ENCODE measurements around the gene SARNP. TPM values are rescaled to one million over a fixed set of nuclear protein-coding genes. Genes with fewer than 3 reads are reported as not detected.
A peak's percentile ranks its signal among the peaks of the same experiment; 100 is the strongest.

SARNP gene
- total and polyA plus RNA-seq, 8 donors = 16.1 to 200 (median 87.1) TPM

DNA sequence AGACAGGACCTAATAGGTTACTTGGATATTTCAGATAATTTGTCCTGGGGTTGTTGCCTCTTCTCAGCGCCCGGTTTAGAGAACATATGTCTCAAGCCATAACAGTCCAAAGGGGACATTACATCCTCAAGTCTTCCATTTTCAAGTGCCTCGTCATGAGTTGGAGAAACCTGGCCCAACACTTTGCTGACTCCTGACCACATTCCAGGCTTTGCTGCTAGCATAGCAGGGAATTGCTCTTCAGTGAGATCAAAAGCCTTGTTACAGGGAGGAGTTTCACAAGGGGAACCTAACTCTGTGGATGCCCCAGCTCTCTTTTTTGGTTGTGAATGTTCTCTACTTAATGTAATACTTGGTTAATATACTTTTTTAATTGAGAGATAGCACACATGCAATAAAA lies 33.4 kb upstream of the SARNP start:
- no peak overlapping the region for H3K27ac ChIP-seq
- H3K27me3 ChIP-seq = peaks cover 0 to 19% (median 0%) of the 10 kb centered on the region in 3 donors
- no peak overlapping the region for H3K4me3 ChIP-seq
- H3K9me3 ChIP-seq = no peaks in the 10 kb centered on the region
- intact Hi-C loops (cut with DNase I; ENCODE audit: low total_unique reads) = no loop called here
- TF ChIP-seq, protein P1, sequence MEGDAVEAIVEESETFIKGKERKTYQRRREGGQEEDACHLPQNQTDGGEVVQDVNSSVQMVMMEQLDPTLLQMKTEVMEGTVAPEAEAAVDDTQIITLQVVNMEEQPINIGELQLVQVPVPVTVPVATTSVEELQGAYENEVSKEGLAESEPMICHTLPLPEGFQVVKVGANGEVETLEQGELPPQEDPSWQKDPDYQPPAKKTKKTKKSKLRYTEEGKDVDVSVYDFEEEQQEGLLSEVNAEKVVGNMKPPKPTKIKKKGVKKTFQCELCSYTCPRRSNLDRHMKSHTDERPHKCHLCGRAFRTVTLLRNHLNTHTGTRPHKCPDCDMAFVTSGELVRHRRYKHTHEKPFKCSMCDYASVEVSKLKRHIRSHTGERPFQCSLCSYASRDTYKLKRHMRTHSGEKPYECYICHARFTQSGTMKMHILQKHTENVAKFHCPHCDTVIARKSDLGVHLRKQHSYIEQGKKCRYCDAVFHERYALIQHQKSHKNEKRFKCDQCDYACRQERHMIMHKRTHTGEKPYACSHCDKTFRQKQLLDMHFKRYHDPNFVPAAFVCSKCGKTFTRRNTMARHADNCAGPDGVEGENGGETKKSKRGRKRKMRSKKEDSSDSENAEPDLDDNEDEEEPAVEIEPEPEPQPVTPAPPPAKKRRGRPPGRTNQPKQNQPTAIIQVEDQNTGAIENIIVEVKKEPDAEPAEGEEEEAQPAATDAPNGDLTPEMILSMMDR (IDR thresholded peaks at IDR 0.05) = no peak
- TF ChIP-seq EP300 (IDR thresholded peaks at IDR 0.05) (no peak), POLR2AphosphoS5 (IDR thresholded peaks at IDR 0.05) (no peak), POLR2A (IDR thresholded peaks at IDR 0.05) (no peak)
- H3K4me1 ChIP-seq = peaks cover 0 to 12% (median 2%) of the 10 kb centered on the region in 4 donors
- WGBS, 5 donors = 82 to 91% (median 90%) methylated on average over 3 of the region's 3 CpGs
- H3K36me3 ChIP-seq = no peaks in the 10 kb centered on the region
- no peak for DNase-seq

DNA sequence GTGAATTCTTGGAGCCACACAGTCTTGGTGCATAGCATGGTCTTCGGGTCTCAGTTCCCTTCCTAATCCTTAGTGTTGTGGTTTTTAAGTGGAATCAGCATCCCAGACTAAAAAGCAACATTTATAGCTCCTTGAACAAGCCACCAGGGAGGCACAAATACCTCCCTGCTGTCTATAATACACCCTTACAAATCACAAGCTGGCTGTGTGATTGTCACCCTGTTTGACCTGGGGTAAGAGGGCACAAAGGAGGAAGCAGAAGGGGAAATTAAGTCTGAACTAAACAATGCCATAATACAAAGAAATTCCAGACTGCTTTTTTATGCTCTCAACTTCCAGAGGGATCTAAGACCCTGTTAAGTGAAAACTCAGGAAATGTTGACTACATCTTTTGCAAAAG lies 32.9 kb upstream of the SARNP start:
- H3K9me3 ChIP-seq = no peaks in the 10 kb centered on the region
- no peak overlapping the region for H3K4me3 ChIP-seq
- H3K36me3 ChIP-seq = no peaks in the 10 kb centered on the region
- 22 to 56% (median 38%) methylated on average over 1 of the region's 1 CpG for WGBS, 5 donors
- H3K27ac ChIP-seq = peak overlapping the region in 1 of 5 donors; percentile 5
- TF ChIP-seq EP300 (IDR thresholded peaks at IDR 0.05) (no peak), POLR2AphosphoS5 (IDR thresholded peaks at IDR 0.05) (no peak), POLR2A (IDR thresholded peaks at IDR 0.05) (no peak)
- TF ChIP-seq, protein P1 (IDR thresholded peaks at IDR 0.05) = no peak
- H3K27me3 ChIP-seq = peaks cover 0 to 19% (median 0%) of the 10 kb centered on the region in 3 donors
- no peak for DNase-seq
- intact Hi-C loops (cut with DNase I; ENCODE audit: low total_unique reads) = no loop called here
- H3K4me1 ChIP-seq = peaks cover 0 to 12% (median 2%) of the 10 kb centered on the region in 4 donors

- no peak for DNase-seq
- intact Hi-C loops (cut with DNase I; ENCODE audit: low total_unique reads) = no loop called here
- H3K36me3 ChIP-seq = no peaks in the 10 kb centered on the region
- no peak overlapping the region for H3K4me3 ChIP-seq
- peak overlapping the region in 3 of 5 donors; percentile 22 to 95 (median 87) for H3K27ac ChIP-seq
- WGBS, 5 donors = 73 to 81% (median 75%) methylated on average over 7 of the region's 7 CpGs
- no peaks in the 10 kb centered on the region for H3K9me3 ChIP-seq
- TF ChIP-seq POLR2A (IDR thresholded peaks at IDR 0.05) = no peak
- H3K27me3 ChIP-seq = peaks cover 0 to 19% (median 0%) of the 10 kb centered on the region in 3 donors
- peaks cover 0 to 12% (median 2%) of the 10 kb centered on the region in 4 donors for H3K4me1 ChIP-seq
Measured at GRCh38 chr12:55849616-55850343, 32.3 kb upstream of the SARNP start.

GRCh38 chr12:55847603-55848291 lies 30.2 kb upstream of the SARNP start:
- peak; percentile 66 to 94 for DNase-seq
- Histone ChIP-seq H3K4me1 (peaks cover 0 to 12% (median 6%) of the 10 kb centered on the region in 4 donors), H3K27ac (peak overlapping the region; percentile 62 to 95 (median 87)), H3K9me3 (no peaks in the 10 kb centered on the region), H3K27me3 (peaks cover 0 to 19% (median 0%) of the 10 kb centered on the region in 3 donors), H3K36me3 (no peaks in the 10 kb centered on the region), H3K4me3 (no peak overlapping the region)
- TF ChIP-seq, protein P1 (IDR thresholded peaks at IDR 0.05) = no peak
- TF ChIP-seq POLR2AphosphoS5 (IDR thresholded peaks at IDR 0.05) = peak; percentile 74 to 93 (median 87)
- no peak for TF ChIP-seq POLR2A (IDR thresholded peaks at IDR 0.05)
- peak; percentile 95 for TF ChIP-seq EP300 (IDR thresholded peaks at IDR 0.05)
- WGBS, 5 donors = 41 to 49% (median 44%) methylated on average over 6 of the region's 6 CpGs
- intact Hi-C loops (cut with DNase I; ENCODE audit: low total_unique reads) = no loop called here

Measured in stomach (tissue), 9 donors.